Muscle of leg (tissue), 11 donors: ENCODE data around the gene ITGAV. TPM values are rescaled to one million over a fixed set of nuclear protein-coding genes. Genes with fewer than 3 reads are reported as not detected.

Experiments used
- DNase-seq: peaks from one replicate; pipeline ENCODE4 v3.0.0; 2013
- H3K27ac ChIP-seq: one replicate; pipeline ENCODE4 v1.5.1; 2013; ENCODE audit warnings: mild to moderate bottlenecking, low read length, control low read depth
- H3K27me3 ChIP-seq: one replicate; pipeline ENCODE4 v1.6.1; 2013; ENCODE audit warnings: low read length; ENCODE audit not compliant: control insufficient read depth, insufficient read depth
- H3K36me3 ChIP-seq: one replicate; pipeline ENCODE4 v1.6.1; 2013; ENCODE audit warnings: low read length; ENCODE audit not compliant: control insufficient read depth, insufficient read depth
- H3K4me1 ChIP-seq: one replicate; pipeline ENCODE4 v1.6.1; 2013; ENCODE audit warnings: low read length; ENCODE audit not compliant: control insufficient read depth, insufficient read depth
- H3K4me3 ChIP-seq: one replicate; pipeline ENCODE4 v1.5.1; 2013; ENCODE audit warnings: low read length, control low read depth
- H3K9me3 ChIP-seq: replicated peaks from 2 replicates; pipeline ENCODE4 v1.6.1; 2013; ENCODE audit warnings: low read depth, low read length; ENCODE audit not compliant: control insufficient read depth
- WGBS: methylation state at CpG from one replicate; pipeline ENCODE4 v1.1.5; 2013; ENCODE audit warnings: missing lambda C conversion rate; ENCODE audit not compliant: insufficient coverage; 5-methylcytosine and 5-hydroxymethylcytosine counted together
- polyA plus RNA-seq, 8 donors: library from polyadenylated mRNA; unstranded; fragments of 120-200 nt; gene quantifications; one replicate each; pipeline versions ENCODE4 v1.2.1 to v1.2.3, GENCODE V29; 2013; ENCODE audit warnings: inconsistent platforms in 1 of 8, low replicate concordance in 1 of 8; ENCODE audit not compliant: insufficient read length in 8 of 8, insufficient read depth in 1 of 8
- total RNA-seq: library from RNA; stranded (reverse); fragments of 120-200 nt; gene quantifications from one replicate; pipeline ENCODE4 v1.2.4, GENCODE V29; 2013

Gene ITGAV
- total and polyA plus RNA-seq, 9 donors = 18.1 to 47.1 (median 26.3) TPM

DNA sequence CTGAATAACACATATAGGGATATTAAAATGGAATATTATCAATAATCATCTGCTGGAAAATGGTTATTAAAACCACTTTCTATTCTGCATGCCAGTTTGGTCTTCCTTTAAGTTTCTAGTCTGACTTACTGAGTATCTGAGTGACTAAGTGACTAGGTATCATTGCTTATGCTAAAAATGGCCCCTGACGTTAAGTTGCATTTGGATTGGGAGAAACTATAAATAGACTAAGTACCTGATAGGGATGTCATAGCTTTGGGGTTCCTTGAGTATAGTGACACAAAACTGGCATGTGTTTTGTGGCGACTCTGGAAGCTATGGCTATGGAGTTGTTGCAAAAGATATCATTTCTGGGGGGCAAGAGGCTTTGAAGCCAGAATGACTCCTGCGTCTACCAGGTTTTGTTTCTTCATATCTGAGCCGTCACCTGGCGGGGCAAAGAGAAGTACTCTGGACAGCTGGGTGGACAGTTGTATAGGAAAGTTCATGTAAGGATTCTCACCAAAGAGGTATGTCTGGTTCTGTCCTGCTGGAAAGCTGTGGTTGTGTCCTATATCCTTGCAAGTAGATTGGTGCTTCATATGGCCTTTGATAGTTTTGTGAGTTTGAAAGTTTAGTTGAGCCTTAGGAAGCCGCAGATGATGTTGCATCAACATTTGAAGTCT is 17.9 kb downstream of the ITGAV start:
- H3K27ac ChIP-seq = no peak overlapping the region
- H3K27me3 ChIP-seq = no peaks in the 10 kb centered on the region
- H3K4me1 ChIP-seq = no peaks in the 10 kb centered on the region
- WGBS = 94% methylated on average over 4 of the region's 6 CpGs
- no peaks in the 10 kb centered on the region for H3K9me3 ChIP-seq
- H3K4me3 ChIP-seq = no peak overlapping the region
- no peak for DNase-seq
- peaks cover 3% of the 10 kb centered on the region for H3K36me3 ChIP-seq

DNA sequence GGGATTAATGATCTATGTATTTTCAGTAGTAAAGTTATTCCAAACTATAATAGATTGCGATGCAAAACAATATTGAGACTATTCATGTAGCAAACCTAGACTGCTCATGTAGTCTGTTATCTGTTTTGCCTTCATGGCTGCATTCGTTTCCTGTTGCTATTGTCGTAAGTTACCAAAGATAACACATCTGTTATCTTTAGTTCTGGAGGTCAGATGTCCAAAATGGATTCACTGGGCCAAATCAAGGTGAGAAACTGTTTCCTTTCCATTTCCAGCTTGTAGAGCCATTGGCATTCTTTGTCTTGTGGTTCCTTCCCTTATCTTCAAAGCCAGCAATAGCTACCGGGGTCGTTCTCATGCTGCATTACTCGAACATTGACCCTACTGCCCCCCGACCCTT is 20.9 kb downstream of the ITGAV start:
- no peaks in the 10 kb centered on the region for H3K4me1 ChIP-seq

DNA sequence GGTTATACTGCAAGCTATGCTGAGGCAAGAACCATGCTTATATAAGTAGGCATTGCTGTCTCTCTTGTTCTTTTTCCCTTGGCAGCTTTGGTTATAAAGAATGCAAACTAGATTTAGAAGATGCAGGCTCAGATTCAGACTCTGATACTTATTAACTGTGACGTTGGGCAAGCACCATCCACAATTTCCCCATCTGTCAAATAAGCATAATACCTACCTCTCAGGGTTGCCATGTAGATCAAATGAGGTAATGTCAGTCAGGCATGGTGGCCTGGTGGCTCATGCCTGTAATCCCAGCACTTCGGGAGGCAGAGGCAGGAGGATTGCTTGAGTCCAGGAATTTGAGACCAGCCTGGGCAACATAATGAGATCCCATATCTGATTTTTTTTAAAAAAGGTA is 21.7 kb downstream of the ITGAV start:
- H3K4me1 ChIP-seq = no peaks in the 10 kb centered on the region
- no peak overlapping the region for H3K27ac ChIP-seq
- no peaks in the 10 kb centered on the region for H3K27me3 ChIP-seq
- no peaks in the 10 kb centered on the region for H3K36me3 ChIP-seq
- no peak for DNase-seq
- H3K9me3 ChIP-seq = no peaks in the 10 kb centered on the region
- 100% methylated on average over 1 of the region's 2 CpGs for WGBS
- no peak overlapping the region for H3K4me3 ChIP-seq

More for the DNA sequence above, 20.9 kb downstream of the ITGAV start:
- H3K4me3 ChIP-seq = no peak overlapping the region
- H3K27me3 ChIP-seq = no peaks in the 10 kb centered on the region
- no peak for DNase-seq
- no peaks in the 10 kb centered on the region for H3K36me3 ChIP-seq
- no peak overlapping the region for H3K27ac ChIP-seq
- WGBS = 72% methylated on average over 6 of the region's 7 CpGs
- no peaks in the 10 kb centered on the region for H3K9me3 ChIP-seq

DNA sequence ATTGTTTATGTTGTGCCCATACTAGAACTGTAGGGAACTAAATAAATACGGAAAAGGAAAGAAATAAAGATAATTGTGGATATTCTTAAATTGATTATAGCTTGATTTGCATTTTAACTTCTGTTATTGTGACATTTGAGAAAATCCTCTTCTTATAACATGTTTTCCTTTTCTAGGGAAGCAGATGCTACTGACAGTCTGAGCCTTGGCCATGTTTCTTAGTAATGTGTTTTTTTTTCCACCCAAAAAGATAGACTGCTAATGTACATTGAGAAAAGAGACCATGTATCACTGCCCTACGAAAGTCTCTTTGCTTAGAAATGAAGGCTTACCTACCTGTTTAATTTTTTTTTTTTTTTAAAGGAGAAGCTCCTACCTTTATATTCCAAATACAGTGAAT is 22.2 kb downstream of the ITGAV start:
- Histone ChIP-seq H3K4me1 (no peaks in the 10 kb centered on the region), H3K9me3 (no peaks in the 10 kb centered on the region), H3K27ac (no peak overlapping the region), H3K27me3 (no peaks in the 10 kb centered on the region), H3K4me3 (no peak overlapping the region), H3K36me3 (no peaks in the 10 kb centered on the region)
- no peak for DNase-seq
- whole genome bisulfite sequencing = no CpG with 5 or more reads among the region's 2 CpGs

DNA sequence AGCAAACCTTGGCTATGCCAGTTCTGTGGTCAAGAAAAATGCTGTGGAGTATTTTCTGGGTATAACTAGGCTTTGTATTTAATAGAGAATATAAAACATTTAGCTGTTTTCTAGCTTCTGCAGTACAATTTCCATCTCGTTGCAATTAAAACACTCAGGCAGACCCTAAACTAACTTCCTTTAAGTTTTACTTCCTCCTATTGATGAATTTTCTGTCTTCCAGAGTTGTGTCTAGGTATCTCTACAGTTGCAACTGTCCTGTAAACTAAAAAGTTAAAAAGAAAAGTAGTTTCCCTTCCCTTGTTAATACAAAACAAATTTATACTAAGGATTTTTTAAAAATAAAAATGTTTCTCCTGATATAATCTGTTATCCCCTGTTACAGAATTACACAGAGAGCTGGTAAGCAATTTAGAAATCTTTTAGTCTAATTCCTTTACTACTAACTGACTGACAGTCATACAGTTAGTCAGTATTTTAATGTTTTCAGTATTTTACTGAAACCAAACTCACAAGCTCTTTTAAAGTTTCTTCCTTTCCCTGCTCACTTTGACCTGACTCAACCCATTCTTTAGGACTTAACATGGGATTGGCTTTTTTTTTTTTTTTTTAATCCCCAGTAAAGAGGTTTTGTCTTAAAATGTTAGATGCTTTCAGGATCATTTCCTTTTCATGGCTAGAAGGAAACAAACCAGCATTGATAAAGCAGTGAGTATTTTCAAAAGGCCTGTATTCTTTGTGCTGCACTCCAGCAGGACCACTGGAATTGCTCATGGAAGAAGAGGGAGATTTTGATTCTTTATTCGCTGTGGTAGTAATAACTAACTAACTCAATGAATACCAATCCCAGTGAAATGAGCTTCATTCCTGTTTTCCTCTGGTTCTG is 22.9 kb downstream of the ITGAV start:
- no peaks in the 10 kb centered on the region for H3K9me3 ChIP-seq
- H3K4me3 ChIP-seq = no peak overlapping the region
- no peaks in the 10 kb centered on the region for H3K4me1 ChIP-seq
- no peaks in the 10 kb centered on the region for H3K36me3 ChIP-seq
- no peak for DNase-seq
- no peak overlapping the region for H3K27ac ChIP-seq
- no peaks in the 10 kb centered on the region for H3K27me3 ChIP-seq
- no CpG with 5 or more reads among the region's 2 CpGs for whole genome bisulfite sequencing

DNA sequence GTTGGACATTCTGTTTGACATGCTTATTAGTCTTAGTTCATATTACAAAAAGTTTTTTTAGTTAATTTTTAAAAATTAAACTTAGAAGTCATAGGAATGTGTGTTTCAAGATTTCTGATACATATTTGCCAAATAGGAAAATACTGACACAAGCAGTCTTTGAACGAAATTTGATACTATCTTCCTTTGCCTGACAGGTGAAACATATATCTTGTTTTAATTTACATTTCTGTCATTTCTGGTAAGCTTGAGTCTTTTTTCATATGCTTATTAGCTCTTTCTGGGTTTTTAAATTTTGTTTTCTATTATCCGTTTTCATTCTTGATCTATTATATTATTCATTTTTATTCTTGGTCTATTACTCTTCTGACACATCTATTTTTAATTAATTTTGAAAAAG is 24.5 kb downstream of the ITGAV start:
- DNase-seq = no peak
- Histone ChIP-seq H3K27me3 (no peaks in the 10 kb centered on the region), H3K9me3 (no peaks in the 10 kb centered on the region), H3K4me3 (no peak overlapping the region), H3K36me3 (no peaks in the 10 kb centered on the region), H3K4me1 (no peaks in the 10 kb centered on the region), H3K27ac (no peak overlapping the region)
- no CpG with 5 or more reads among the region's 2 CpGs for WGBS

DNA sequence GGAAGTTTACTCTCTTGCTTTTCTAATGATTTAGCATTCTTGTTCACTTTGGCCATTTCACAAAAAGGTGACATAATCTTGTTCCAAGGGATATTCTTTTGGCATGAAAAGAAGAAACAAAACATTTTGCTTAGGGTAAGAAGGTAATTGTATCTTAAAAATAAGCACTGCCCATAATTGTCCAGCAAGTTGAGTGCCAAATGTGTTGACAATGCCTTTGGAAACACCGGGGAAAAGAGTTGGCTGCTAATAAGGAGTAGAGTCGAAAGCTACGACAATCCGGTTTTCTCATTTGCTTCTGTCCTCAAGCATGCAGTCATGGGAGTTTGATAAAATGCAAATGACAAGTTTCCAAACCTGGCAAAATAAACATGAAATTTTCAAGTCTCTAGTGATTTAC is 27.3 kb downstream of the ITGAV start:
- 70% methylated on average over 3 of the region's 4 CpGs for WGBS
- peak; percentile 64 for DNase-seq
- H3K27me3 ChIP-seq = no peaks in the 10 kb centered on the region
- H3K27ac ChIP-seq = peak overlapping the region; percentile 33
- H3K9me3 ChIP-seq = no peaks in the 10 kb centered on the region
- H3K4me3 ChIP-seq = no peak overlapping the region
- H3K4me1 ChIP-seq = no peaks in the 10 kb centered on the region
- no peaks in the 10 kb centered on the region for H3K36me3 ChIP-seq

DNA sequence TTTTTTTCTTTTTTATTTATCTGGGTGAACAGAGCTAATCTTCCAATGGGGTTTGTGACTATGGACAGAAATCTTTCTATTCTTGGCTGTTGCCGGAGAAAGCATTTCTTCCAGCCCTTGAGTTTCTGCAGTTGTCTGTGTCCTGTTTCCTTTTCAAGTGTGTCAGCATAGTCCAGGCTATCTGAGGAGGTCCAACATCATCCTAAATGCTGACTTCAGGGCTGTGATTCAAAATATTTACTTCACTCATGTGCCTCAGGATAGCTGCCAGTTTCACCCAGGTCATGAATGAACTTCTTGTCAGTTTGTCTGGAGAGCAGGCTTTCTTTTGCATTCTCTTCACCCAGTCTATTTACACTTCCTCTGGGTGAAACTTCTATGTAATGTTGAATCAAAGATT is 27.9 kb downstream of the ITGAV start:
- Histone ChIP-seq H3K4me1 (no peaks in the 10 kb centered on the region), H3K9me3 (no peaks in the 10 kb centered on the region), H3K27me3 (no peaks in the 10 kb centered on the region), H3K36me3 (no peaks in the 10 kb centered on the region), H3K27ac (no peak overlapping the region), H3K4me3 (no peak overlapping the region)
- WGBS = 50% methylated on average over 1 of the region's 1 CpG
- peak; percentile 64 for DNase-seq

DNA sequence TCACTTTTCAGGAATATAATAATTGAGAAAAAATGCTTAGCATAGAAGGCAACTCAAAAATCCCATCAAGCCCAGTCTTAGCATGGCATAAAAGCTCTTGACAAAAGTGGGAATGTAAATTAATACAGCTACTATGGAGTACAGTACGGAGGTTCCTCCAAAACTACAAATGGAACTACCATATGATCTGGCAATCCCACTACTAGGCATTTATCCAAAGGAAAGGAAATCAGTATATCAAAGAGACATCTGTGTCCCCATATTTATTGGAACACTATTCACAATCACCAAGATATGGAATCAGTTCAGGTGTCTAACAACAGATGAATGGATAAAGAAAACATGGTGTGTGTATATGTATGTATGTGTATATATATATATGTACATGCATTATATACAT is 28.8 kb downstream of the ITGAV start:
- Histone ChIP-seq H3K27me3 (no peaks in the 10 kb centered on the region), H3K4me1 (no peaks in the 10 kb centered on the region), H3K27ac (no peak overlapping the region), H3K9me3 (no peaks in the 10 kb centered on the region), H3K36me3 (peaks cover under 1% of the 10 kb centered on the region), H3K4me3 (no peak overlapping the region)
- no CpG with 5 or more reads among the region's 1 CpG for WGBS
- no peak for DNase-seq

DNA sequence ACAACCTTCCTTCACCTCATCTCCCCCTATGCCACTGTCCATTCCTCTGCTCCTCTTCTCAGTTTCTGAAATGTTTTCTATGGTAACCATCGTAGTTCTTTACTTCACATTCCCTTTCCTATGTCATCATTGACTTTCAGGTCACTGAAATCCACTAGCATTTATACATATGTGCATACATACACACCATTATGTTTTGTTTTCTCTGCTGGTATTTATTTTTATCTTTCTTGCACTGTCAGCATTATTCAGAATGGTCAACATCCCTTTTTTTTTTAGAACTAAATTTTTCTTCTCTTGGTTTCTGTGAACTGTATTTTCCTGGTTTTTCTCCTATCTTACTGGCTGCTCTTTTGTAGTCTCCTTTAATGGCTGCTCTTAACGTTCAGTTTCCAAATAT is 33.2 kb downstream of the ITGAV start:
- no peak overlapping the region for H3K4me3 ChIP-seq
- no peaks in the 10 kb centered on the region for H3K4me1 ChIP-seq
- no CpG with 5 or more reads among the region's 2 CpGs for WGBS
- no peak overlapping the region for H3K27ac ChIP-seq
- no peaks in the 10 kb centered on the region for H3K9me3 ChIP-seq
- peaks cover 6% of the 10 kb centered on the region for H3K36me3 ChIP-seq
- no peaks in the 10 kb centered on the region for H3K27me3 ChIP-seq
- DNase-seq = no peak
